GM06990 (cell line): ENCODE results near the gene FBXO45.

ENCODE experiments used
- DNase-seq: peaks from one replicate; pipeline ENCODE4 v3.0.0-alpha.2; 2011; ENCODE audit not compliant: insufficient read length; ENCODE audit errors: extremely low read depth
- H3K27me3 ChIP-seq: replicated peaks from 2 replicates; pipeline ENCODE4 v1.6.0; 2011; ENCODE audit warnings: low read length; ENCODE audit not compliant: control insufficient read depth, insufficient read depth
- H3K36me3 ChIP-seq: 2 replicates; pipeline ENCODE4 v1.5.1; 2011; ENCODE audit warnings: low read length; ENCODE audit not compliant: control insufficient read depth, insufficient read depth
- H3K4me3 ChIP-seq: replicated peaks from 2 replicates; pipeline ENCODE4 v1.5.1; 2011; ENCODE audit warnings: low read depth, mild to moderate bottlenecking, control low read depth, low read length
- CTCF ChIP-seq: IDR thresholded peaks from 2 replicates; pipeline ENCODE4 v1.5.1; 2011; ENCODE audit warnings: low read length, control low read depth, mild to moderate bottlenecking, inconsistent platforms; ENCODE audit not compliant: insufficient read depth, poor library complexity, severe bottlenecking

The FBXO45 gene

GRCh38 chr3:196525141-196525540 lies 43.3 kb upstream of the FBXO45 start:
- Histone ChIP-seq H3K4me3 (no peak overlapping the region), H3K27me3 (no peaks in the 10 kb centered on the region), H3K36me3 (no peaks in the 10 kb centered on the region)
- no peak for TF ChIP-seq CTCF
- no peak for DNase-seq

GRCh38 chr3:196528639-196529233 lies 39.7 kb upstream of the FBXO45 start:
- Histone ChIP-seq H3K4me3 (peak overlapping the region; percentile 69), H3K27me3 (no peaks in the 10 kb centered on the region), H3K36me3 (no peaks in the 10 kb centered on the region)
- peak; percentile 93 for DNase-seq
- TF ChIP-seq CTCF: peak; percentile 52

GRCh38 chr3:196531418-196531817 lies 37.0 kb upstream of the FBXO45 start:
- no peaks in the 10 kb centered on the region for H3K27me3 ChIP-seq
- no peaks in the 10 kb centered on the region for H3K36me3 ChIP-seq
- no peak for DNase-seq
- no peak for TF ChIP-seq CTCF
- H3K4me3 ChIP-seq: no peak overlapping the region

- DNase-seq: no peak
- TF ChIP-seq CTCF: no peak
These were observed 35.2 kb upstream of the FBXO45 start for GRCh38 chr3:196533260-196533681.

GRCh38 chr3:196537319-196537984 lies 31.0 kb upstream of the FBXO45 start:
- DNase-seq: no peak
- Histone ChIP-seq H3K36me3 (no peaks in the 10 kb centered on the region), H3K4me3 (no peak overlapping the region), H3K27me3 (no peaks in the 10 kb centered on the region)
- TF ChIP-seq CTCF: peak; percentile 72

More at GRCh38 chr3:196533260-196533681, 35.2 kb upstream of the FBXO45 start:
- H3K36me3 ChIP-seq: no peaks in the 10 kb centered on the region
- no peak overlapping the region for H3K4me3 ChIP-seq
- no peaks in the 10 kb centered on the region for H3K27me3 ChIP-seq
